Neural crest cell (in vitro differentiated cells): ENCODE measurements around the gene TAGAP. TPM values are rescaled to one million over a fixed set of nuclear protein-coding genes. Genes with fewer than 3 reads are reported as not detected.

Experiments
- DNase-seq: peaks from one replicate; pipeline ENCODE4 v3.0.0; 2021; ENCODE audit warnings: low read depth, mixed read lengths, low spot score
- H3K27ac Mint-ChIP-seq: one replicate; pipeline ENCODE4 v1.8.0; 2021; ENCODE audit warnings: mild to moderate bottlenecking, mixed read lengths; ENCODE audit not compliant: unreplicated experiment
- H3K27me3 Mint-ChIP-seq: 2 replicates; pipeline ENCODE4 v1.8.0; 2021; ENCODE audit warnings: low read depth, mild to moderate bottlenecking, mixed read lengths
- H3K36me3 Mint-ChIP-seq: 2 replicates; pipeline ENCODE4 v1.8.0; 2021; ENCODE audit warnings: low read depth, mild to moderate bottlenecking, mixed read lengths
- H3K4me1 Mint-ChIP-seq: 2 replicates; pipeline ENCODE4 v1.8.0; 2021; ENCODE audit warnings: mixed read lengths
- H3K4me3 Mint-ChIP-seq: one replicate; pipeline ENCODE4 v1.8.0; 2021; ENCODE audit warnings: mild to moderate bottlenecking, mixed read lengths
- H3K9me3 Mint-ChIP-seq: 2 replicates; pipeline ENCODE4 v1.8.0; 2021; ENCODE audit warnings: mixed read lengths
- CTCF ChIP-seq: fragments of 200-600 bp; sonication (generic); conservative IDR thresholded peaks from 2 replicates; pipeline ENCODE4 v1.5.0; 2021; ENCODE audit warnings: antibody characterized with exemption, mild to moderate bottlenecking
- total RNA-seq: library from RNA; stranded (reverse); gene quantifications from 2 replicates; pipeline ENCODE4 v1.2.1, GENCODE V29; 2021

TAGAP gene
- total RNA-seq, 1 donor from 2014 or later = not detected

GRCh38 chr6:159063549-159063948 is 18.8 kb upstream of the TAGAP start:
- no peaks in the 10 kb centered on the region for H3K36me3 Mint-ChIP-seq
- peaks cover 63% of the 10 kb centered on the region for H3K27me3 Mint-ChIP-seq
- no peaks in the 10 kb centered on the region for H3K4me1 Mint-ChIP-seq
- H3K9me3 Mint-ChIP-seq = no peaks in the 10 kb centered on the region
- DNase-seq = no peak
- no peak overlapping the region for H3K27ac Mint-ChIP-seq
- TF ChIP-seq CTCF = no peak
- H3K4me3 Mint-ChIP-seq = no peak overlapping the region

DNA sequence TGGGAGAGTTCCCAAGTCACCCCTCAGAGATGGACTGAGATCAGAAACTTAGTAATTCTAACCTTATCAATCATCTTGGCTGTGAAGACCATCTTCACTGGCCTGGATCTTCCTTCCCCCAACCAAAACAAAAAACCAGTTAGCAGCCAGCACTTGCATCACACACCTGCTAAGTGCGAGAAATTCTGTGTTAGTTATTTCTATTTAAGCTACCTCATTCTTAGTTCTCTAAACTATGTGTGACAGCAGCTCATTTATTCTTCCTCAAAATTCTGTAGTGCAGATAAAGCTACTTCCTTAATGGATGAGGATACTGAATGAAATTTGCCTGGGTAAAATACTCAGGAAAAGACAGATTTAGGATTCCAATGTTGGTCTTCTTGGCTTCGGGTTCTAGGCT is 18.2 kb upstream of the TAGAP start:
- Mint-ChIP-seq H3K27ac (no peak overlapping the region), H3K4me1 (no peaks in the 10 kb centered on the region), H3K36me3 (no peaks in the 10 kb centered on the region), H3K4me3 (no peak overlapping the region), H3K27me3 (peaks cover 57% of the 10 kb centered on the region), H3K9me3 (no peaks in the 10 kb centered on the region)
- no peak for TF ChIP-seq CTCF
- DNase-seq = no peak

DNA sequence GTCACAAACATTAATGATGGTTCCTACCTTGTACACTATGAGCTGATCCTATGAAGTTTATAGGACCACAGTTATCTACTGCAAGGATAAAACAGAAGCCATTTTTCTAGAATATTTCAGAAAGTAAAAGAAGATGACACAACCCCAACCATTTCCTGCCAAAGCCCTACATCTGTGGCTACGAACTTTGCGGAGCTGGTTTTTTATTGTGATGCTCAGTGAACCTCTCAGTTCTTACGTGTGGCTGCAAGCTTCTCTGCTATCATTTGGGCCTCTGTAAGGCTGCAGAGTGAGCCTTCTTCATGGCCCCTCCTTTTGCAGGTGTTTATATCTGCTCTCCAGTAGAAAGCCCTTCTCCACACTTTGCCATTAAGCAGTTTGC is 17.8 kb upstream of the TAGAP start:
- TF ChIP-seq CTCF = no peak
- H3K27me3 Mint-ChIP-seq = peaks cover 55% of the 10 kb centered on the region
- H3K36me3 Mint-ChIP-seq = no peaks in the 10 kb centered on the region
- H3K9me3 Mint-ChIP-seq = no peaks in the 10 kb centered on the region
- H3K4me3 Mint-ChIP-seq = no peak overlapping the region
- H3K4me1 Mint-ChIP-seq = no peaks in the 10 kb centered on the region
- DNase-seq = no peak
- no peak overlapping the region for H3K27ac Mint-ChIP-seq

GRCh38 chr6:159061805-159062563 is 17.2 kb upstream of the TAGAP start:
- H3K4me3 Mint-ChIP-seq = no peak overlapping the region
- H3K36me3 Mint-ChIP-seq = no peaks in the 10 kb centered on the region
- TF ChIP-seq CTCF = no peak
- H3K27me3 Mint-ChIP-seq = peaks cover 53% of the 10 kb centered on the region
- H3K9me3 Mint-ChIP-seq = no peaks in the 10 kb centered on the region
- no peak overlapping the region for H3K27ac Mint-ChIP-seq
- DNase-seq = no peak
- no peaks in the 10 kb centered on the region for H3K4me1 Mint-ChIP-seq

GRCh38 chr6:159061146-159061545 is 16.4 kb upstream of the TAGAP start:
- H3K27me3 Mint-ChIP-seq = peaks cover 49% of the 10 kb centered on the region
- no peak overlapping the region for H3K4me3 Mint-ChIP-seq
- DNase-seq = no peak
- H3K4me1 Mint-ChIP-seq = peaks cover 4% of the 10 kb centered on the region
- H3K9me3 Mint-ChIP-seq = no peaks in the 10 kb centered on the region
- no peak overlapping the region for H3K27ac Mint-ChIP-seq
- TF ChIP-seq CTCF = no peak
- H3K36me3 Mint-ChIP-seq = no peaks in the 10 kb centered on the region
